ENCODE results near the gene ACOX1.

The ACOX1 gene

DNA sequence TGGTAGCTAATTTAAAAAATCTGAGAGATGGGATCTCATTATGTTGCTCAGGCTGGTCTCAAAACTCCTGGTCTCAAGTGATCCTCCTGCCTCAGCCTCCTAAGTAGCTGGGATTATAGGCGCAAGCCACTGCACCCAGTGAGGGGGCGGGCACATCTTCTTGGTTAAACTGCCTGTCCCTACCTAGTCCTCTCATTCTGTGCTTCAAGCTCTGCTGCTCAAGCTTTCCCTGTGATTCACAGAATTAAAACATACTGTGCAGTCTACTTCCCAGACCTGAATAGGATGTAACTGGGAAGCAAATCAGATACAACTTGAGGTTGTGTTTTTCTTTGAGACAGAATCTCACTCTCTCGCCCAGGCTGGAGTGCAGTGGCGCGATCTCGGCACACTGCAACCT lies 76.6 kb downstream of the ACOX1 start:
- TF ChIP-seq, protein P1, sequence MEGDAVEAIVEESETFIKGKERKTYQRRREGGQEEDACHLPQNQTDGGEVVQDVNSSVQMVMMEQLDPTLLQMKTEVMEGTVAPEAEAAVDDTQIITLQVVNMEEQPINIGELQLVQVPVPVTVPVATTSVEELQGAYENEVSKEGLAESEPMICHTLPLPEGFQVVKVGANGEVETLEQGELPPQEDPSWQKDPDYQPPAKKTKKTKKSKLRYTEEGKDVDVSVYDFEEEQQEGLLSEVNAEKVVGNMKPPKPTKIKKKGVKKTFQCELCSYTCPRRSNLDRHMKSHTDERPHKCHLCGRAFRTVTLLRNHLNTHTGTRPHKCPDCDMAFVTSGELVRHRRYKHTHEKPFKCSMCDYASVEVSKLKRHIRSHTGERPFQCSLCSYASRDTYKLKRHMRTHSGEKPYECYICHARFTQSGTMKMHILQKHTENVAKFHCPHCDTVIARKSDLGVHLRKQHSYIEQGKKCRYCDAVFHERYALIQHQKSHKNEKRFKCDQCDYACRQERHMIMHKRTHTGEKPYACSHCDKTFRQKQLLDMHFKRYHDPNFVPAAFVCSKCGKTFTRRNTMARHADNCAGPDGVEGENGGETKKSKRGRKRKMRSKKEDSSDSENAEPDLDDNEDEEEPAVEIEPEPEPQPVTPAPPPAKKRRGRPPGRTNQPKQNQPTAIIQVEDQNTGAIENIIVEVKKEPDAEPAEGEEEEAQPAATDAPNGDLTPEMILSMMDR (IDR thresholded peaks at IDR 0.05) = no peak

- TF ChIP-seq, protein P1 (IDR thresholded peaks at IDR 0.05) = no peak
Measured at GRCh38 chr17:75901727-75902126, 77.2 kb downstream of the ACOX1 start.

DNA sequence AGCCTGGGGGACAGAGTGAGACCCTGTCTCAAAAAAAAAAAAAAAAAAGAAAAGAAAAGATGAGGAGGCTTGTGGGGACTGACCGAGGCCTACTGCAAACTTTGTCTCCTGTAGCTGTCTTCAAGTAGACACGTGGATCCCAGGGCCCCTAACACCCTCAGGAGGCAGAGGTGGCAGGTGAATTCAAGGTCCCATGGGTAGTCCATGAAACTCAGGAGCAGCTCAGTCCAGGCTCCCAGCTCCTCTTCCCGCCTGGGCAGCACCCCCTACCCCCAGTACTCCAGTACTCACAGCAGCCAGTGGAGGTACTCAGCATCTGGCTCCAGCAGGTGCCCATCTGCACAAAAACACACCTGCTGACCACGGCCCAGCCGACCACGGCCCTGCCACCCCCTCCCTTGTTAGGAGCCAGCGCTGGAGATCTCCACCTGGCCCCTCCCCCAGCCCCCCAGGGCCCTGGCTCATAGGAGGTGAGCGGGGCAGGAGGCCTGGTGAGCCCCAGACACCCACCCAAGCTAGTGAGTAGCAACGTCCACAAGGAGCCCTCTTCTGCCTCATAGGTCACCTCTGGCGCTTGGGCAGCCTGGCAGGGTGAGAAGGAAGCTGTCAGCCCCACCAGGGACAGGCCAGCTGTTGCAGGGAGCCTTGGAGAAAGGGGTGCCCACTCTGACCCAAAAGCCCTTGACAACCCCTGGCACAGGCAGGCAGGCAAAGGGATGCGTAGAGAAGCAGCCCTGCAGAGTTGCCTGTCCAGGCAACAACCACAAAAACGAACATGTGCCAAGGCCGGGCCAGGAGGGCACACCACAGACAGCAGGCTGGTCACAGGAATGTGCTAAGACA lies 78.1 kb downstream of the ACOX1 start:
- TF ChIP-seq, protein P1 (IDR thresholded peaks at IDR 0.05) = no peak

GRCh38 chr17:75899767-75900468 lies 79.0 kb downstream of the ACOX1 start:
- TF ChIP-seq, protein P1 (IDR thresholded peaks at IDR 0.05) = no peak

DNA sequence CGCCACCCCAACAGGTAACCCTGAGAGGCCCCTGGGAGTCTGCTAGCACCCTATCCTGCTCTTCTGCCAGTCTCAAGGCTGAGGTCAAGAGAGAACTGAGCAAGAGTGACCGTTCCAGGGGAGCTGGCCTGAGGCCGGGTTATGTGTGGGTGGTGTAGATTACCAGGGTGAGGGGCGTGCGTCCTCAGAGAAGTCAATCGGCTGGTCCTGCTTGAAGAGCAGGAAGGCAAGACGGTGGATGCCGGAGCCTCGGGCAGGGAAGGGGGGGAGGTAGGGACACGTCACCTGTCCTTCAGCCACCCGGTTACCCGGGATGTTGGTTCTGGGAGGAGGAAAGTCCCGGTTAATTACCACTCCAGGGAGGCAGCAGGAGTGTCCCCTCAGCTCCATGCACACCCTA lies 79.6 kb downstream of the ACOX1 start:
- TF ChIP-seq, protein P1 (IDR thresholded peaks at IDR 0.05) = no peak

DNA sequence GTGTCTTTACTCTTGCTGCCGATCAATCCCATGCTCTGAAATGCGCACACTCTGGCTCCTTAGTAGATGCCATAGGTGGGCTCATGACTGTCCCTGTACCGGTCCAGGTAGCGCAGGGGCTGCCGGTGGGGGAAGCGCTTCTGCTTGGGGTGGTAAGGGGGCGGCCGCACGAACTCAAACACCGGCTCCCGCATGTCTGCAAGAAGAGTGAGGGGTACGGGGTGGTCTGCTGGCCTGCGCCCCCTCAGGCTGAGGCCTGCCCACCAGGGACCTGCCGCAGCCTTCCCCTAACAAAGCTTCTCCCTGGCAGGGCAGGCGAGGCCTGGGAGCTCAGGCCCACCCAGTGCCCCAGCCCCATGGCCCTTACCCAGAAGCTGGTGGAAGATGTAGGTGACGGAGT lies 80.2 kb downstream of the ACOX1 start:
- TF ChIP-seq, protein P1 (IDR thresholded peaks at IDR 0.05) = no peak

- TF ChIP-seq, protein P1 (IDR thresholded peaks at IDR 0.05) = no peak
Measured at GRCh38 chr17:75898065-75898464, 80.9 kb downstream of the ACOX1 start.

All from LNCAP (cell line).